Adrenal gland (tissue), 12 donors: Measurements from ENCODE around the gene CCAR1. TPM values are rescaled to one million over a fixed set of nuclear protein-coding genes. Genes with fewer than 3 reads are reported as not detected.
A peak's percentile ranks its signal among the peaks of the same experiment; 100 is the strongest.

Experiments
- DNase-seq, 7 donors: peaks; one replicate each; pipeline ENCODE4 v3.0.0-alpha.2; 2019 to 2020
- H3K27ac ChIP-seq, 5 donors: fragments of 200-600 bp; sonication (generic) in 4 of 5; 1 replicate in 3 of 5; 2 replicates in 2 of 5; pipeline versions ENCODE4 v1.5.1 to v1.8.0; 2016 to 2020; ENCODE audit warnings: mild to moderate bottlenecking in 1 of 5
- H3K27me3 ChIP-seq: fragments of 200-600 bp; 2 replicates; pipeline ENCODE4 v1.8.0; 2021
- H3K36me3 ChIP-seq, 2 donors: fragments of 200-600 bp; replicated peaks in 1 of 2; 1 replicate in 1 of 2; 2 replicates in 1 of 2; pipeline versions ENCODE4 v1.5.1 to v1.8.0; 2018 to 2022
- H3K4me1 ChIP-seq, 2 donors: fragments of 200-600 bp; replicated peaks in 1 of 2; 1 replicate in 1 of 2; 2 replicates in 1 of 2; pipeline versions ENCODE4 v1.5.1 to v1.8.0; 2018 to 2021
- H3K4me3 ChIP-seq, 4 donors: fragments of 200-600 bp; sonication (generic) in 3 of 4; one replicate each; pipeline ENCODE4 v1.5.1; 2016 to 2018
- H3K9me3 ChIP-seq, 3 donors: fragments of 200-600 bp; sonication (generic) in 1 of 3; replicated peaks in 1 of 3; 1 replicate in 2 of 3; 2 replicates in 1 of 3; pipeline versions ENCODE4 v1.5.1 to v1.8.0; 2016 to 2021
- CTCF ChIP-seq, 6 experiments: fragments of 450-650 bp in 4 of 6; fragments of 200-600 bp in 2 of 6; sonication (generic) in 1 of 6; IDR thresholded peaks; 1 replicate in 5 of 6; 2 replicates in 1 of 6; pipeline versions ENCODE4 v1.5.1 to v1.8.0; 2016 to 2021; ENCODE audit warnings: antibody characterized with exemption in 6 of 6, mild to moderate bottlenecking in 2 of 6, moderate library complexity in 1 of 6
- POLR2A ChIP-seq, 2 donors: fragments of 450-650 bp; IDR thresholded peaks; one replicate each; pipeline ENCODE4 v1.6.1; 2017; ENCODE audit warnings: antibody characterized with exemption in 2 of 2, mild to moderate bottlenecking in 2 of 2, moderate library complexity in 1 of 2
- WGBS, 4 donors: extraction: QIAGEN DNeasy Blood & Tissue Kit in 2 of 4; methylation state at CpG; one replicate each; pipeline versions ENCODE4 v1.1.5 to v1.1.7; 2013 to 2017; 5-methylcytosine and 5-hydroxymethylcytosine counted together
- intact Hi-C, 2 donors: fragments of 100-400 bp; cut with DNase I; formaldehyde crosslinking; loops; one replicate each; pipeline versions ENCODE4 v1.14.1 to v1.15.0; 2022 to 2023
- polyA plus RNA-seq, 3 donors: library from polyadenylated mRNA; stranded (reverse); fragments of 200-250 nt in 2 of 3; fragments of 350-450 nt in 1 of 3; fragmentation: Illumina TruSeq in 1 of 3; extraction: RNeasy Lipid Tissue Mini Kit (QIAGEN cat#74804) in 1 of 3; gene quantifications; one replicate each; pipeline ENCODE4 v1.2.3, GENCODE V29; 2013 to 2014
- total RNA-seq, 9 donors: library from RNA; depleted of rRNA in 4 of 9; stranded (reverse); fragments of >200 nt in 4 of 9; fragments of 120-200 nt in 1 of 9; fragmentation: NEBNext Ultra II Directional in 1 of 9; extraction: Animal tissue kit (Norgen Biotek cat#: 25700) in 1 of 9; gene quantifications; one replicate each; pipeline versions ENCODE4 v1.1.0 to v1.2.4, GENCODE V29; 2013 to 2023
- donor health status: healthy with polysubstance abuse.
- donor health status: Bipolar disorder and iron deficiency.
- donor health status: DM: yes; HTN: yes; CAD: no.
- donor health status: DM: no; HTN: no; CAD: no.
- donor health status: DM: no; HTN: no; CAD: no.
- donor health status: DM: yes; HTN: yes; CAD: no.

The CCAR1 gene
- total and polyA plus RNA-seq, 12 donors: 26.0 to 102 (median 60.6) TPM

GRCh38 chr10:68784476-68784875 is 63.4 kb downstream of the CCAR1 start:
- TF ChIP-seq CTCF (IDR thresholded peaks at IDR 0.05): no peak
- no peak for TF ChIP-seq POLR2A (IDR thresholded peaks at IDR 0.05)
- WGBS, 4 donors: 88 to 94% (median 90%) methylated on average over 7 of the region's 7 CpGs
- H3K9me3 ChIP-seq: no peaks in the 10 kb centered on the region
- H3K4me3 ChIP-seq: no peak overlapping the region
- H3K4me1 ChIP-seq: no peaks in the 10 kb centered on the region
- no peak for DNase-seq
- no peak overlapping the region for H3K27ac ChIP-seq
- intact Hi-C loops: no loop called here
- peaks cover 0 to 72% of the 10 kb centered on the region in 2 donors for H3K36me3 ChIP-seq
- no peaks in the 10 kb centered on the region for H3K27me3 ChIP-seq

GRCh38 chr10:68787813-68788212 is 66.8 kb downstream of the CCAR1 start:
- 85 to 91% (median 90%) methylated on average over 3 of the region's 3 CpGs for WGBS, 4 donors
- no peak for TF ChIP-seq CTCF (IDR thresholded peaks at IDR 0.05)
- TF ChIP-seq POLR2A (IDR thresholded peaks at IDR 0.05): no peak
- peaks cover 0 to 86% of the 10 kb centered on the region in 2 donors for H3K36me3 ChIP-seq
- no peaks in the 10 kb centered on the region for H3K9me3 ChIP-seq
- H3K27ac ChIP-seq: no peak overlapping the region
- H3K4me1 ChIP-seq: no peaks in the 10 kb centered on the region
- DNase-seq: no peak
- H3K4me3 ChIP-seq: no peak overlapping the region
- H3K27me3 ChIP-seq: no peaks in the 10 kb centered on the region
- intact Hi-C loops: no loop called here

- Histone ChIP-seq H3K27ac (no peak overlapping the region), H3K9me3 (no peaks in the 10 kb centered on the region), H3K4me3 (no peak overlapping the region), H3K4me1 (no peaks in the 10 kb centered on the region), H3K27me3 (no peaks in the 10 kb centered on the region), H3K36me3 (peaks cover 0 to 79% of the 10 kb centered on the region in 2 donors)
- no peak for DNase-seq
- intact Hi-C loops: loop anchor here (5.0 kb wide), 1 partner anchor 107 kb away; no protein-coding TSS in a partner anchor
- 92 to 94% (median 93%) methylated on average over 10 of the region's 10 CpGs for WGBS, 4 donors
- TF ChIP-seq POLR2A (IDR thresholded peaks at IDR 0.05) (no peak), CTCF (IDR thresholded peaks at IDR 0.05) (no peak)
These were observed 69.4 kb downstream of the CCAR1 start for GRCh38 chr10:68790476-68790875.

- intact Hi-C loops: loop anchor here (5.0 kb wide), 1 partner anchor 105 kb away; no protein-coding TSS in a partner anchor
- no peak for DNase-seq
- Histone ChIP-seq H3K27me3 (no peaks in the 10 kb centered on the region), H3K4me1 (no peaks in the 10 kb centered on the region), H3K4me3 (no peak overlapping the region), H3K27ac (no peak overlapping the region), H3K36me3 (peaks cover 0 to 62% of the 10 kb centered on the region in 2 donors), H3K9me3 (no peaks in the 10 kb centered on the region)
- TF ChIP-seq POLR2A (IDR thresholded peaks at IDR 0.05) (no peak), CTCF (IDR thresholded peaks at IDR 0.05) (peak in 3 of 6 experiments; percentile 36 to 46 (median 38))
- 56 to 60% (median 59%) methylated on average over 1 of the region's 1 CpG for WGBS, 4 donors
These were observed 71.1 kb downstream of the CCAR1 start for GRCh38 chr10:68792115-68792514.
